ENCODE data around the gene DCDC2.
"Not testable (repeated sequence)": the region's sequence is repeated elsewhere in the genome, so short reads cannot be mapped to it uniquely, and the experiment has no call there.

DCDC2 gene

GRCh38 chr6:24357336-24358218 lies at the start of gene DCDC2:
Gene DCDC2 (minus strand): TSS chr6:24358059. CDS start chr6:24357750, 309 bp downstream.
- no peak for DNase-seq

DNA sequence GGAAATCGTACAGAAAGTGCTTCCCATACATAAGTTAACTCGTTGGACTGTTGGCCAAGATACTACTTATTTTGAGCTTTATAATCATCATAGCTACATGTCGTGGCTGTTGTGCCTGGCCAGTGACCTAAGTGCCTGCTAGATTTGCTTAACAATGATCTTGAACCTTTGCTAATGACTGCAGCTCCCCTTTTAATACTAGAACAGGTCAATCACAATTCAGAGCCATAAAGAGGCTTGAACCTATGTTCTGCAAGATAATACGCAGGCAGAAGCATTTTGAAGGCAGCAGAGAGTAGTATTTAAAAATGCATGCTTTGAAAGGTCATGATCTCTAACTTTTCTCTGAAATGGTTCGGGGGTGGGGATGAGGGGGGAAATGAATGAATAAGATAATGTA lies 47.4 kb upstream of the DCDC2 start:
- no peak for DNase-seq

DNA sequence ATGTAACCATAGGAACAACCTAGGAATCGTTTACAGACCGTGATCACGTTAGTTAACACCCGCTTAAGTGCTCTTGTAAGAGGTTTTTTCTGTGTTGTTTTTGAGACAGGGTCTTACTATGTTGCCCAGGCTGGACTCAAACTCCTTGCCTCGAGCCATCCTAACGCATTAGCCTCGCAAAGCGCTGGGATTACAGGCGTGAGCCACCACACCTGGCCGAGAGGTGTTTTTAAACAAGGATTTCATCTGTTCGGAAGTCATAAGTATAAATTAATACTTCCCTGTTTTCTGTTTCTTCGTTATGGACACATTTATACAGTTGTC lies 45.6 kb upstream of the DCDC2 start:
- DNase-seq: no peak

DNA sequence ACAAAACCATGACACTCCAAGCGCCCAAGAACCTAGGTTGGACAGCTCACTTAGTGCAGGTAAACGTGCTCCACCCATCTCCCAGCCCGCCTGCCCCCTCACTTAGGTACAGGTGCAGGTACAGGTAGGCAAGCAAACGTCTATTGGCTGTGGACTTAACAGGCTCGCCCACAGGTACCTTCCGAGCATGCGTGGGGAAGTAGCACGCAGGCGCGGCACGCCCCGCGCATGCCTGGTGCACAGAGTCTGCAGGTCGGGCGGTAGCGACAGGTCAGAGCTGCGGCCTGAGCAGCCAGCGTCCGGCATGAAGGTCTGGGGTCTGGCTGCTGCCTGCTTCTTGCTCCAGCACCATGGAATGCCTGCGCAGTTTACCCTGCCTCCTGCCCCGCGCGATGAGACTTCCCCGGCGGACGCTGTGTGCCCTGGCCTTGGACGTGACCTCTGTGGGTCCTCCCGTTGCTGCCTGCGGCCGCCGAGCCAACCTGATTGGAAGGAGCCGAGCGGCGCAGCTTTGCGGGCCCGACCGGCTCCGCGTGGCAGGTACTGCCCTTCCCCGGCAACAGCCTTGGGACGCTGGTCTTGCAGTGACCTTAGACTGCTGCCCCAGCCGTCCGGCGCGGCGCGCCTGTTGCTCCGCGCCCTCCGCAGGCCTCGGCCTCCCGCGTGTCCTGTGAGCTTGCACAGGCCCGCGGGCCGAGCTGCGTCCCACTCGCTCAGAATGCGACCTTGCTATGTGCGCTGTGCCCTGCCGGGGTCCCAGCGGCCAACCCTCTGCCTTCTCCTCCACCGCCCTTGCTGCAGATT lies 45.0 kb upstream of the DCDC2 start, which contains the start of gene MRS2:
Gene MRS2, plus strand, starts transcription at position 240 of the 804 bp plus-strand sequence. Its CDS starts 111 bp downstream, at position 351.
- DNase-seq: peak; percentile 94

GRCh38 chr6:24401458-24401857 lies 43.6 kb upstream of the DCDC2 start:
- no peak for DNase-seq

DNA sequence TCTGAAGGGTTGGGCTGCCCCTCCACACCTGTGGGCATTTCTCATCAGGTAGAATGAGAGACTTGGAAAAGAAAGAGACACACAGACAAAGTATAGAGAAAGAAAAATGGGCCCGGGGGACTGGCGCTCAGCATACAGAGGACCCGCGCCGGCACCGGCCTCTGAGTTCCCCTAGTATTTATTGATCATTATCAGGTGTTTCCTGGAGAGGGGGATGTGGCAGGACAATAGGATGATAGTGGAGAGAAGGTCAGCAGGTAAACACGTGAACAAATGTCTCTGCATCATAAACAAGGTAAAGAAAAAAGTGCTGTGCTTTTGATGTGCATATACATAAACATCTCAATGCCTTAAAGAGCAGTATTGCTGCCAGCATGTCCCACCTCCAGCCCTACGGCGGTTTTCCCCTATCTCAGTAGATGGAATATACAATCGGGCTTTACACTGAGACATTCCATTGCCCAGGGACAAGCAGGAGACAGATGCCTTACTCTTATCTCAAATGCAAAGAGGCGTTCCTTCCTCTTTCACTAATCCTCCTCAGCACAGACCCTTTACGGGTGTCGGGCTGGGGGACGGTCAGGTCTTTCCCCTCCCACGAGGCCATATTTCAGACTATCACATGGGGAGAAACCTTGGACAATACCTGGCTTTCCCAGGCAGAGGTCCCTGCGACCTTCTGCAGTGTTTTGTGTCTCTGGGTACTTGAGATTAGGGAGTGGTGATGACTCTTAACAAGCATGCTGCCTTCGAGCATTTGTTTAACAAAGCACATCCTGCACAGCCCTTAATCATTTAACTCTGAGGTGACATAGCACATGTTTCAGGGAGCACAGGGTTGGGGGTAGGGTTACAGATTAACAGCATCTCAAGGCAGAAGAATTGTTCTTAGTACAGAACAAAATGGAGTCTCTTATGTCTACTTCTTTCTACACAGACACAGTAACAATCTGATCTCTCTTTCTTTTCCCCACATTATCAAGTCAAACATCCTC lies 42.5 kb upstream of the DCDC2 start:
- not testable (repeated sequence) for DNase-seq

DNA sequence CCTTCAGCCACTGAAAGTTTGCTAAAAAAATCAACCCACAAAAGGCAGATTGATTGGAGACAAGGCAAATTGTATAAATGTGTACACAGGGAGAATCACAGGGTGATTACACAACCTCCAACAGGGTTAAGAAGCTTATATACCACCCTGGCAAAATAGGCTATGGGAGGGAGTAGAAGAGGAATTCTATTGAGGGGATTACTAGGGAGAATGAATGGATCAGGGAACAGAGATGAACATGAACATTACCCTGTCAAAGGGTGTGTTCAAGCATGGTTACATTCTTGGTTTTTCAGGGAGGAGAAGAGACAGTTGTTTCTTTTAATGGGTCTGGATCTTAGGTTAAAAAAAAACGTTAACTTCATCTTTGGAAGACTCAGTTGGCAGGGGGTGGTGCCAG lies 39.8 kb upstream of the DCDC2 start:
- DNase-seq: no peak

GRCh38 chr6:24396824-24397223 lies 39.0 kb upstream of the DCDC2 start:
- no peak for DNase-seq

DNA sequence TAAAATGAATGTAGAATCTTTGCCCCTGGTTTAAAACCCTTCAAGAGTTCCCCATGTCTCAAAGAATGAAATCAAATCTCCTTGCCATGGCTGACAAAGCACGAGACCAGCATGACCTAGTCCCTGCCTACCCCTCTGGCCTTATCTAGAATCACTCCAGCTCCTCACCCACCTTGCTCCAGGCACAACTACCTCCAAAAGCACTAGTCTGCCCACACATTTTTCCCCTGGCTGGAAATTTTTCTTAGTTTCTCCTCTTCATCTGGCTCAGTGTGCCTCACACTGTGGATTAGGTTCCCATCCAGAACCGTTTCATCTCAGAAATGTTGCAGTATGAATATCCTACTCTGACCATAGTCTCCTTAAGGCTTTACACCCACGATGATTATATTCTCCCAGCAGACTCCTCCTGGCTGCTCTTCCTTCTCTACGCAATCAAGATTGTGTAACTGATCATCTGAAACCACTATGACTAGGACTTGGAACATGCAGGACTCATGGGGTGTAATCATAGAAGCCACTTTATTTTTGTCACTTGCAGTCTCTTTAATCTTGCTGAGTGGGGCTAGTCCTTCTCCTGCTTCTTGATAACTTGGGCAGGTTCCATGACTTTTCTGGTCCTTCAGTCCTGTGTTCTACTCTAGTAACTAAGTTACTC lies 37.0 kb upstream of the DCDC2 start:
- no peak for DNase-seq

- DNase-seq: no peak
Measured at GRCh38 chr6:24394061-24394779, 36.4 kb upstream of the DCDC2 start.

DNA sequence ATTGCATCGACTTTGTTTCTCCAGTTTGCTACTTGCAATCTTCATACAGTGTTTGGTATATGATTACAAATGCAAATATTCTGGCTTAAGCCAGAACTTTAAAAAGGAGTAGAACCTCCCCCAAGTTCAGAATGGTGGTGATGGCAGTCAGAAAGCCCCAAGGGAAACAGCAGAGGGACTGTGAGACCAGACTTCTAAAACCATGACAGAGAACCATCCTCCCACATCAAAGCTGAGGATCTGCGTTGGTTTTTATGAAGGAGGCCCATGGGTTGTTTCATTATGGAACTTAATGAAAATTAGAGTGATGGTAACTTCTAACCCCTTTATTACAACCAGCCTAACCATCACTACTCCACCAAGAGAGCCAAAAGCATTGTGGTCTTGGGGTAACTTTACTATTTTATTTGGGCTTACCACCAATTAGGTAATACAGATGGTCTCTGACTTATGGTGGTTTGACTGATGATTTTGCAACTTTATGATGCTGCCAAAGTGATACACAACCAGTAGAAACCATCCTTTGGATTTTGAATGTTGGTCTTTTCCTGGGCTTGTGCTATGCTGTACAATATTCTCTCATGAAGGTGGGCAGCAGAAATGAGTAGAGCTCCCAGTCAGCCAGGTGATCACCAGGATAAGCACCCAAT lies 34.0 kb upstream of the DCDC2 start:
- DNase-seq: no peak

GRCh38 chr6:24391208-24391607 lies 33.3 kb upstream of the DCDC2 start:
- no peak for DNase-seq

- DNase-seq: no peak
Measured at GRCh38 chr6:24387818-24388217, 30.0 kb upstream of the DCDC2 start.

DNA sequence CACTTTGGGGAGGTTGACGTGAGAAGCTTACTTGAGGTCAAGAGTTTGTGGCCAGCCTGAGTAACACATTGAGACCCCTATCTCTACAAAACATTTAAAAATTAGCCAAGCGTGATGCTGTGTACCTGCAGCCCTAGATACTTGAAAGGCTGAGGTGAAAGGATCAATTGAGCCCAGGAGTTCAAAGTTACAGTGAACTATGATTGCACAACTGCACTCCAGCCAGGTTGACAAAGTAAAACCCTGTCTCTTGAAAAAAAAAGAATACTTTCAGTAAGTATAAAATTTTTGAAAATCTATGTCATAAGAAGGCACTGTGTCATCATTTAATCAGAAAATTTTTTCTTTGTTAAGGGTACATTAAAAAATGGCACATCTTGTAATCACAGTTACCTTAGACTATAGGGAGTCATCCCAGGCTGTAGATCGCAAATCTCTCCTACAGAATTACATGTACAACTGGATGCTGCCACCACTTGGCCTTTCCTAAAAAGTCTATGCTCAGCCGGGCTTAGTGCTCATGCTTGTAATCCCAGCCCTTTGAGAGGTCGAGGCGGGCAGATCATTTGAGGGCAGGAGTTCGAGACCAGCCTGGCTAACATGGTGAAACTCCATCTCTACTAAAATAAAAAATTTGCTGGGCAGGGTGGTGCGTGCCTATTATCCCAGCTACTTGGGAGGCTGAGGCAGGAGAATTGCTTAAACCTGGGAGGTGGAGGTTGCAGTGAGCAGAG lies 27.8 kb upstream of the DCDC2 start:
- no peak for DNase-seq

GRCh38 chr6:24384369-24385130 lies 26.7 kb upstream of the DCDC2 start:
- not testable (repeated sequence) for DNase-seq

DNA sequence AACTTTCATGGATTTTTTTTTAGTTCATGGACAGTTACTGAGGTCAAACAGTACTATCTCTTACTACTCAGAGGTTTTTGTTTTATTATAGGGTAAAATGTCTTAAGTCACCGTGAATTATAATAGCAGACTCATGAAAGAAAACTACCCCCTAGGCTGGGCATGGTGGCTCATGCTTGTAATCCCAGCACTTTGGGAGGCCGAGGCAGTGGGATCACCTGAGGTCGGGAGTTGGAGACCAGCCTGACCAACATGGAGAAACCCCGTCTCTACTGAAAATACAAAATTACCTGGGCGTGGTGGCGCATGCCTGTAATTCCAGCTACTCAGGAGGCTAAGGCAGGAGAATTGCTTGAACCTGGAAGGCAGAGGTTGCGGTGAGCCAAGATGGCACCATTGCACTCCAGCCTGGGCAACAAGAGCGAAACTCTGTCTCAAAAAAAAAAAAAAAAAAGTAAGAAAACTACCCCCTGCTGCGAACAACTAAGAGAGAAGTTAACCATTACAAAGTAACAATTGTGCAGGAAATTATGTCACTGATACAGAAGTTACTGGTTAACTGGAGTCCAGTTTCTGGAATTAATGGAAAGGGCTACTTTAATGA lies 25.1 kb upstream of the DCDC2 start:
- DNase-seq: not testable (repeated sequence)

GRCh38 chr6:24382220-24382540 lies 24.3 kb upstream of the DCDC2 start:
- no peak for DNase-seq

- no peak for DNase-seq
Measured at GRCh38 chr6:24381476-24382219, 23.8 kb upstream of the DCDC2 start.
